VCaP (cell line): ENCODE measurements around the gene NANS.
"Not testable (repeated sequence)": the region's sequence is repeated elsewhere in the genome, so short reads cannot be mapped to it uniquely, and the experiment has no call there.

Experiments
- H3K27ac ChIP-seq: fragments of 450-650 bp; 2 replicates; pipeline ENCODE4 v1.5.1; 2017
- TF ChIP-seq, protein P1 (sequence below): fragments of 450-650 bp; conservative IDR thresholded peaks from 2 replicates; pipeline ENCODE4 v1.5.1; 2017; ENCODE audit warnings: mild to moderate bottlenecking, moderate library complexity

NANS gene

DNA sequence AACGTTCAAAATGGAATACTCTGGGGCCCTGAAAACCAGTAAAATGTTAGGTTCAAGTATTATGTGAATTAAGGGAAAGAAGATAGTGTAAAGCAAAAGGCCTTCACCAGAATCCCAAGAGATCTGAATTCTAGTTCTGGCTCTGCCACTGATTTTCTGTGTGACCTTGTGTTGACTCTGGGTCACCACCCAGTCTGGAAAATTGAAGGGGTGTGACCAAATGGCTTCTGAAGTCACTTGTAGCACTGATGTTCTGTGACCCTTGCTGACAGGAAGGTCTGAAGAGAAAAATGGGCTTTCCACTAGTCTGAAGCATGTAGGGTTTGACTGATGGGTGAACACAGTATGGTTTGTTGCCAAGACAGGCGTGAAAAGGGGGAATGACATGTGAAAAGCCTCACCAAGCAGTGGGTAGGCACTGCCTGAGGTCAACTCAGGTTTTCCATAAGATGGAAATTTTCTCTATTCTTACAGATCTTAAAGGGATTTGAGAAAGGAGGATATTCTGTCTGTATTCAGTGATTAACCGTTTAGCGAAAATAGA, 40.3 kb upstream of the NANS start:
- TF ChIP-seq, protein P1, sequence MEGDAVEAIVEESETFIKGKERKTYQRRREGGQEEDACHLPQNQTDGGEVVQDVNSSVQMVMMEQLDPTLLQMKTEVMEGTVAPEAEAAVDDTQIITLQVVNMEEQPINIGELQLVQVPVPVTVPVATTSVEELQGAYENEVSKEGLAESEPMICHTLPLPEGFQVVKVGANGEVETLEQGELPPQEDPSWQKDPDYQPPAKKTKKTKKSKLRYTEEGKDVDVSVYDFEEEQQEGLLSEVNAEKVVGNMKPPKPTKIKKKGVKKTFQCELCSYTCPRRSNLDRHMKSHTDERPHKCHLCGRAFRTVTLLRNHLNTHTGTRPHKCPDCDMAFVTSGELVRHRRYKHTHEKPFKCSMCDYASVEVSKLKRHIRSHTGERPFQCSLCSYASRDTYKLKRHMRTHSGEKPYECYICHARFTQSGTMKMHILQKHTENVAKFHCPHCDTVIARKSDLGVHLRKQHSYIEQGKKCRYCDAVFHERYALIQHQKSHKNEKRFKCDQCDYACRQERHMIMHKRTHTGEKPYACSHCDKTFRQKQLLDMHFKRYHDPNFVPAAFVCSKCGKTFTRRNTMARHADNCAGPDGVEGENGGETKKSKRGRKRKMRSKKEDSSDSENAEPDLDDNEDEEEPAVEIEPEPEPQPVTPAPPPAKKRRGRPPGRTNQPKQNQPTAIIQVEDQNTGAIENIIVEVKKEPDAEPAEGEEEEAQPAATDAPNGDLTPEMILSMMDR, result no peak
- no peak overlapping the region for H3K27ac ChIP-seq

DNA sequence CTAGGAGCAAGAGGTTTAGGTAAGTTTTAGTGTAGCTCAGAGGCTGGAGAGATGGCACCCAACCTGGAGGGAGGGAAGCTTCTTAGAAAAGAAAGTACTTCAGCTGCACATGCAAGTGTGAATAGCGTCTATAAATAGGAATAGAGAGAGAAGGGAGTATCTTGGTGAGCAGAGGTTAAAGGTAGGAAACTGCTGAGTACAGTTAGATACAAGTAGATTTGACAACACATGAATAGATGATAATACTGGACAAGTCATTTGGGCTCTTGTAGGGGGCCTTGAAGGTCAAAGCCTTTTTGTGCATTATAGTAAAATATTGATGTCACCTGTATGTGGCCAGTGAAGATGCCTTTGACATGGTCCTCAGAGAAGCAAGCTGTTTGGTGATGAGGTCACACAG, 39.2 kb upstream of the NANS start:
- no peak overlapping the region for H3K27ac ChIP-seq
- TF ChIP-seq, protein P1, result no peak

DNA sequence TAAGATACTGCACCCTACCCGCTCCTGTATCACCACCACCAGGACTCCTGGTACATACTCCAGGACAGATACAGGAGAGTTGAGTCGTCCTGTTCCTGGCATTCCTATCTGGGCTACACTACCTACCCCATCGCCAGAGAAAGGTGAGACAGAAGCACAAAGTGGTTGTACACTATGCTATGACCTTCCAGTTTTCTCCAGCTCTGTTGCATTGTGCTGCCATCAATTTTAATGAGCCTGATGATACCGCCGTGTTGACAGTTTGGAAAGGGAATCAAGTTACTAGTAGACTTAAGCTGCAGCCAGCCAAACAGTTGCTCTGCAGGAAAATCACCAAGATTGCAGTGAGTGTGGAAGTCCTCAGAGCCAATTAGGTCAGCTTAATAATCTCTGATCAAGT, 38.2 kb upstream of the NANS start:
- TF ChIP-seq, protein P1, result no peak
- H3K27ac ChIP-seq, result no peak overlapping the region

DNA sequence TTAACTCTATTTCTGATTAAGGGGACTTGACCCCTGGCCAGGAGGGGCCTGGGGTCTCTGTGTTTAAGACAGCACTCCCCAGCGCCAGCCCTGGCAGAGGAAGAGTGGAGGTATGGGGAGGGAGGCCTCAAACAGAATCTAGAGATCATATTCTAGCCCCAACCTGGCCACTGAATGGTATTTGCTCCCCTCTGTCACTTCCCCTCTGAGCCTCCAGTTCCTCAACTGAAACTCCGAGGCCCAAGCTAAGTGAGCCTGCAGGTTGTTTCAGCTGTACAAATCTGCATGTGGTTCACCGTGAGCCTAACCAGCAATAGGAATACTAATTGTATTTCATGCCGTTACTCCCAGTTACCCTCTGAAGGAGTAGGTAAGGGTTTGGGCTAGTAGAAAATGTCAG, 37.4 kb upstream of the NANS start:
- TF ChIP-seq, protein P1, result no peak
- H3K27ac ChIP-seq, result no peak overlapping the region

DNA sequence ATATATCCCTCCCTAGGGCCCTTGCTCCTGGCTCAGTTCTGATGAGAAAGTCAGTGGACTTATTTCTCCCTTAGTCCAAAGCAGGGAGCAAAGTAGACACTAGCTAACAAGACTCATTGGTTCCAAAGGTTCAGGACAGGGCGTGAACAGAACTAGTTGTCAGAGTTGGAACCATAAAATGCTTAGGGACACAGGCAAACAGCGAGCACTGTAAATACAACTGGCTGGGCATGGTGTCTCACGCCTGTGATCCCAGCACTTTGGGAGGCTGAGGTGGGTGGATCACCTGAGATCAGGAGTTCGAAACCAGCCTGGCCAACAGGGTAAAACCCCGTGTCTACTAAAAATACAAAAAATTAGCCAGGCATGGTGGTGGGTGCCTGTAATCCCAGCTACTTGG, 36.7 kb upstream of the NANS start:
- H3K27ac ChIP-seq, result not testable (repeated sequence)

DNA sequence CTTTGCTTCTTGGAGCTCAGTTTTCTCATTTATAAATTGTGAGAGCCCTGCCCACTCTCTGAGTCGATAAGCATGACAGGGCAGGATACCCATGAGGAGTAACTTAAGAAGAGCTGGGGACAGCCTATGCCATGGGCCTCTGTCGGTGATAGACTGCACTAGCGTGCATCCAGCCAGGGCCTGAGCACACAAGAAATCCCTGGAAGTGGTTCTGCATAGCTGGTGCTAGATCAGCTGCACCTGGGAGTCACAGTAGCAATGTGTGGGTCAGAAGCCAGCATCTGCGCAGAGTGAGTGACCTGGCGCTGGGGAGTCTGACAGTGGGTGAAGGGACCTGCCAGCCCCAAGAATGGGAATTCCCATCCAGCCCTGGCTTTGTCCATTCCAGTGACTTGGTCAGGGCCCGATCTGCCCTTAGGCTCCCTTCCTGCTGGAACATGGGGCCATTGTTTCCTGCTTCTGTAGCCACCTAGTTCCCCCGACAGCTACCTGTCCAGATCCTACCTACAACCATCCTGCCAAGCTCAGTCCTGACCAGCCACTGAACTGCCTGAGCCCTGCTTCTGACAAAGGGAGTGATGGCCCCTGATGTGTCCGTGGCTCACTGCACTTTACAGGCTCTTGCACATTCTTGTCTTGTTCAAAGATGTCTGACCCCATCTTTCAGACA, 35.9 kb upstream of the NANS start:
- TF ChIP-seq, protein P1, result no peak

DNA sequence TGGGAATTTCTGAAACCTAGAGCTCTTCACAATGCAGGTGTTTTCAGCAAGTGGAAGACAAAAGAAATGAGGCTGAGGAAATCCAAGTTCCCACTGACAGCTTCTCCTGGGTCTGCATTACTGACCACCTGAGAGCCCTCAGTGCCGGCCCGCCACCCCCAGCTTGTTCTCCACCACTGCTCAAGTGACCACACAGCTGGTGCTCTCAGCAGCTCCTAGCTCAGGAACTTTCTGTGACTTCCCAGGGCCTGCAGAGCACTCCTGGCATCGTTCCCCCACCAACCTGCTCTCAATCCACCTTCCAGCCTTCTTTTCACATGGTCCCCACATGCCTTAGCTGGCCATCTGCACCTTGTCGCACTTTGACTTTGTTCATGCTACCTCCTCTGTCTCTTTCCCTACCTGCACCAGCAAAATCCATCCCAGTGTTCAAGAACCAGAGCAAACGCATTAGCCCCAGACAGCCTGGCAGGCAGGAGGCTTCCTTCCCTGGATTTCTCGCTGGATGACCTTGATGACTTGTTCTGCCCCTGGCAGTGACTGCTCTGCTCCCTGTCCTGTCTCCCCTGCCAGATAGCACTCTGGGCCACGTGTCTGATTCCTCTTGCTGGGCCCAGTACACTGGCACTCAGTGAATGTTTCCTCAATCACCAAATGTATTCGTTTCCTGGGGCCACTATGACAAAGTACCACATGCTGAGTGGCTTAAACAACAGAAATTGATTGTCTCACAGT, 35.1 kb upstream of the NANS start:
- no peak overlapping the region for H3K27ac ChIP-seq
- TF ChIP-seq, protein P1, result no peak

More for the DNA sequence above, 35.9 kb upstream of the NANS start:
- no peak overlapping the region for H3K27ac ChIP-seq

DNA sequence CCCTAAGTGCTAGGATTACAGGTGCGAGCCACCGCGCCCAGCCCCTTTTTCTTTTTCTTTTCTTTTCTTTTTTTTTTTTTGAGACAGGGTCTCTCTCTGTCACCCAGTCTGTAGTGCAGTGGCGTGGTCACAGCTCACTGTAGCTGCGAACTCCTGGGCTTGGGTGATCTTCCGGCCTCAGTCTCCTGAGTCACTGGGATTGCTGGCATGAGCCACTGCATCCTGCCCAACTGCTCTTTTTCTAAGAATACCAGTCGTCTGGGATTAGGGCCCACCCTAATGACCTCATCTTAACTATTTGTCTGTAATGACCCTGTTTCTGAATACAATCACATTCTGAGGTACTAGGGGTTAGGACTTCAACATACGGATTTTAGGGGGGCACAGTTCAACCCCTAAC, 34.1 kb upstream of the NANS start:
- H3K27ac ChIP-seq, result no peak overlapping the region
- TF ChIP-seq, protein P1, result no peak
